H1 (cell line): ENCODE results near the gene PCDH9. TPM values are rescaled to one million over a fixed set of nuclear protein-coding genes. Genes with fewer than 3 reads are reported as not detected.

Experiments used
- CTCF ChIA-PET: fragments of 300-600 bp; sonication (Branson Sonifier 250); formaldehyde crosslinking; loops from one replicate; lab custom pipeline; 2021; ENCODE audit not compliant: partially characterized antibody; lab: Charles Lee
- POLR2A ChIA-PET: fragments of 300-600 bp; sonication (Branson Sonifier 250); formaldehyde crosslinking; loops from one replicate; lab custom pipeline; 2021; ENCODE audit warnings: inconsistent platforms; ENCODE audit not compliant: partially characterized antibody; lab: Charles Lee
- DNase-seq, 2 experiments: peaks; one replicate each; pipeline versions ENCODE4 v3.0.0 to v3.0.0-alpha.2; 2010 to 2022; ENCODE audit warnings: low spot score in 2 of 2, low read depth in 1 of 2, mixed read lengths in 1 of 2
- FAIRE-seq: peaks from 2 replicates; lab custom pipeline; 2011; peaks lifted over from hg19 to GRCh38; lab: Jason Lieb, UNC
- H2AFZ ChIP-seq: 2 replicates; pipeline ENCODE4 v1.8.1; 2012; ENCODE audit warnings: low read length, inconsistent platforms
- H2AK5ac ChIP-seq: 2 replicates; pipeline ENCODE4 v1.6.1; 2013; ENCODE audit warnings: low read depth, low read length
- H2BK120ac ChIP-seq: replicated peaks from 2 replicates; pipeline ENCODE3; 2013; ENCODE audit warnings: low read depth, low read length, inconsistent platforms
- H2BK12ac ChIP-seq: 2 replicates; pipeline ENCODE4 v1.6.1; 2013; ENCODE audit warnings: low read depth, low read length
- H2BK15ac ChIP-seq: 2 replicates; pipeline ENCODE4 v1.6.1; 2013; ENCODE audit warnings: low read length
- H2BK20ac ChIP-seq: 2 replicates; pipeline ENCODE4 v1.6.1; 2013; ENCODE audit warnings: low read length
- H2BK5ac ChIP-seq: 2 replicates; pipeline ENCODE4 v1.6.1; 2013; ENCODE audit warnings: low read depth, low read length
- H3K14ac ChIP-seq: 2 replicates; pipeline ENCODE4 v1.6.1; 2013; ENCODE audit warnings: inconsistent platforms; ENCODE audit not compliant: insufficient read length
- H3K18ac ChIP-seq: 2 replicates; pipeline ENCODE4 v1.6.1; 2013; ENCODE audit warnings: low read length; ENCODE audit errors: extremely low read depth
- H3K23ac ChIP-seq: 2 replicates; pipeline ENCODE4 v1.6.1; 2013; ENCODE audit warnings: inconsistent platforms; ENCODE audit not compliant: insufficient read length
- H3K23me2 ChIP-seq: 2 replicates; pipeline ENCODE4 v1.6.1; 2013; ENCODE audit warnings: low read depth, low read length
- H3K27ac ChIP-seq: 2 replicates; pipeline ENCODE4 v1.6.1; 2011; ENCODE audit warnings: low read depth, low read length, inconsistent platforms
- H3K27me3 ChIP-seq, 4 experiments: replicated peaks in 1 of 4; 1 replicate in 1 of 4; 2 replicates in 3 of 4; pipeline versions ENCODE4 v1.6.1 to v1.8.1; 2011 to 2013; ENCODE audit warnings: low read length in 3 of 4, mild to moderate bottlenecking in 3 of 4, inconsistent platforms in 2 of 4, mixed read lengths in 2 of 4, moderate library complexity in 1 of 4; ENCODE audit not compliant: control insufficient read depth in 3 of 4, insufficient read depth in 3 of 4; ENCODE audit errors: extremely low read depth in 1 of 4
- H3K36me3 ChIP-seq, 4 experiments: 2 replicates each; pipeline versions ENCODE4 v1.6.1 to v1.8.1; 2011 to 2013; ENCODE audit warnings: mild to moderate bottlenecking in 4 of 4, low read length in 3 of 4, moderate library complexity in 2 of 4, control low read depth in 1 of 4, inconsistent platforms in 1 of 4; ENCODE audit not compliant: insufficient read depth in 4 of 4, control insufficient read depth in 2 of 4
- H3K4ac ChIP-seq: replicated peaks from 2 replicates; pipeline ENCODE3; 2013; ENCODE audit warnings: low read length, low read depth, mixed read lengths, inconsistent platforms; ENCODE audit not compliant: insufficient read length
- H3K4me1 ChIP-seq, 4 experiments: replicated peaks in 1 of 4; 1 replicate in 1 of 4; 2 replicates in 3 of 4; pipeline versions ENCODE4 v1.6.1 to v1.8.1; 2011 to 2013; ENCODE audit warnings: low read length in 3 of 4, inconsistent platforms in 2 of 4, mixed read lengths in 1 of 4; ENCODE audit not compliant: insufficient read depth in 4 of 4, control insufficient read depth in 3 of 4
- H3K4me2 ChIP-seq, 2 experiments: 2 replicates each; pipeline versions ENCODE4 v1.6.1 to v1.8.1; 2011 to 2013; ENCODE audit warnings: low read depth in 2 of 2, low read length in 2 of 2, control low read depth in 1 of 2, inconsistent platforms in 1 of 2, mild to moderate bottlenecking in 1 of 2; ENCODE audit not compliant: insufficient read depth in 1 of 2
- H3K4me3 ChIP-seq, 4 experiments: fragments of 200-600, 300-600 bp in 1 of 4; sonication (generic), shearing (Covaris generic), sonication (Bioruptor Twin) in 1 of 4; 2 replicates each; pipeline versions ENCODE4 v1.5.1 to v1.8.1; 2011 to 2016; ENCODE audit warnings: low read length in 4 of 4, low read depth in 3 of 4, control low read depth in 2 of 4, inconsistent platforms in 2 of 4, mild to moderate bottlenecking in 2 of 4, mixed read lengths in 1 of 4, moderate library complexity in 1 of 4; ENCODE audit not compliant: insufficient read depth in 2 of 4; ENCODE audit errors: extremely low read depth in 1 of 4
- H3K56ac ChIP-seq: replicated peaks from 2 replicates; pipeline ENCODE3; 2013; ENCODE audit warnings: low read depth, mild to moderate bottlenecking, mixed read lengths, low read length, inconsistent platforms; ENCODE audit not compliant: insufficient read length
- H3K79me1 ChIP-seq: 2 replicates; pipeline ENCODE4 v1.6.1; 2013; ENCODE audit warnings: low read depth, low read length, control low read depth
- H3K79me2 ChIP-seq, 2 experiments: 2 replicates each; pipeline versions ENCODE4 v1.6.1 to v1.8.1; 2012 to 2013; ENCODE audit warnings: low read length in 2 of 2, mild to moderate bottlenecking in 2 of 2, inconsistent platforms in 1 of 2; ENCODE audit not compliant: insufficient read depth in 2 of 2, control insufficient read depth in 1 of 2
- H3K9ac ChIP-seq, 4 experiments: replicated peaks in 1 of 4; 1 replicate in 1 of 4; 2 replicates in 3 of 4; pipeline versions ENCODE4 v1.6.1 to v1.8.1; 2011 to 2013; ENCODE audit warnings: low read depth in 3 of 4, low read length in 3 of 4, control low read depth in 2 of 4, mild to moderate bottlenecking in 2 of 4, moderate library complexity in 2 of 4, inconsistent platforms in 1 of 4; ENCODE audit errors: extremely low read depth in 1 of 4
- H3K9me3 ChIP-seq, 2 experiments: 2 replicates each; pipeline versions ENCODE4 v1.6.1 to v1.8.1; 2012 to 2013; ENCODE audit warnings: mild to moderate bottlenecking in 2 of 2, moderate library complexity in 2 of 2, control low read depth in 1 of 2, inconsistent platforms in 1 of 2, low read depth in 1 of 2, low read length in 1 of 2, mixed read lengths in 1 of 2; ENCODE audit not compliant: insufficient read depth in 2 of 2
- H4K20me1 ChIP-seq, 2 experiments: replicated peaks in 1 of 2; 2 replicates each; pipeline versions ENCODE3 to v1.8.1; 2011 to 2013; ENCODE audit warnings: inconsistent platforms in 2 of 2, low read length in 2 of 2, mild to moderate bottlenecking in 1 of 2; ENCODE audit not compliant: insufficient read depth in 2 of 2, control insufficient read depth in 1 of 2
- H4K5ac ChIP-seq: 2 replicates; pipeline ENCODE4 v1.6.1; 2013; ENCODE audit warnings: low read length, low read depth, mixed read lengths, inconsistent platforms; ENCODE audit not compliant: insufficient read length
- H4K8ac ChIP-seq: 2 replicates; pipeline ENCODE4 v1.8.0; 2013; ENCODE audit warnings: mild to moderate bottlenecking, moderate library complexity, low read length, inconsistent platforms; ENCODE audit not compliant: insufficient read depth; ENCODE audit errors: extremely low read depth
- H4K91ac ChIP-seq: replicated peaks from 2 replicates; pipeline ENCODE3; 2013; ENCODE audit warnings: low read length, mixed read lengths, inconsistent platforms; ENCODE audit not compliant: insufficient read length
- KDM1A ChIP-seq: fragments of 200-600, 300-600 bp; sonication (generic); IDR thresholded peaks from 2 replicates; pipeline ENCODE4 v1.7.1; 2016; ENCODE audit warnings: mild to moderate bottlenecking, low read length, borderline replicate concordance
- WGBS, 2 experiments: shearing (Covaris generic) in 1 of 2; methylation state at CpG; one replicate each; pipeline versions ENCODE4 v1.1.6 to v1.1.7; 2013 to 2015; ENCODE audit warnings: low lambda C conversion rate in 2 of 2, mixed read lengths in 2 of 2, inconsistent platforms in 1 of 2, low coverage in 1 of 2, missing lambda C conversion rate in 1 of 2; ENCODE audit not compliant: insufficient replicate concordance in 2 of 2, insufficient coverage in 1 of 2, insufficient read length in 1 of 2; ENCODE audit errors: extremely low coverage in 1 of 2, missing lambda C conversion rate in 1 of 2; 5-methylcytosine and 5-hydroxymethylcytosine counted together
- polyA plus RNA-seq, 7 experiments: library from polyadenylated mRNA; depleted of rRNA in 3 of 7; stranded (reverse) in 5 of 7; unstranded in 2 of 7; fragments of >200 nt in 5 of 7; fragments of 200-250 nt in 2 of 7; gene quantifications; 1 replicate in 5 of 7; 2 replicates in 1 of 7; 4 replicates in 1 of 7; pipeline versions ENCODE4 v1.2.1 to v1.2.3, GENCODE V29; 2011 to 2013; ENCODE audit warnings: missing spikeins in 2 of 7, mixed read lengths in 2 of 7
- total RNA-seq: library from RNA; stranded (reverse); fragmentation: NEBNext Ultra II Directional; extraction: Animal tissue kit (Norgen Biotek cat#: 25700); gene quantifications from 2 replicates; pipeline ENCODE4 v1.2.1, GENCODE V29; 2021

The PCDH9 gene
- total and polyA plus RNA-seq, 2 of the 8 experiments (the other 6 are each of a cell fraction or from before 2014, with no cell fraction given) = 0.12 to 0.60 TPM

DNA sequence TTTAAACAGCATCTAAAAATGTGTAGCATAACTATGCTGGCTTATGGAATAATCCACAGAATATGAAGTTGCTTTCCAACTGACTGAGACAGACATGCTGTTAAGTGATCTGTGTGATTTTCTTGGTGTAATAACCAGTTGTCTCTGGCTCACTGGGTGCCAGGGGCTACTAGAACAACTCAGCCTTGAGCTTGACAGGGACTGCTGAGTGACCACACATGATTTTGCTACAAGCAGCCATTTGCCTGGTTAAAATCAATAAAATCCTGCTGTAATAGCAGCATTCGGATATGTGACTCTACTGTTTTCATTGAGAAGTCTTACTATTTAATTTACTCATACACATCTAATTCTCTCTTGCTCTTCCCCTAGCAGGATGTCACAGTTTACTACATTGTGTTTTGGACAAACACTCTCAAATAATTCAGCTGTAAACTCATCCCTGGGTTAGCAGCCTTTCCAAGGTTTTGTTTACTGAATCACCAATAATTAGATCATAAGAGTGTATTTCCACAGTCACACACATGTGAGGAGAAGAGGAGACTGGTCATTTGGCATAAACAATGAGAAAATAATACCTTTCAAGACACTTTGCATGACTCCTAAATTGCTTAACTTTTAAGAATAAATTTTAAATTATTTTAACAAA, 426.2 kb downstream of the PCDH9 start:
- H2BK5ac ChIP-seq = no peak overlapping the region
- H3K18ac ChIP-seq = no peak overlapping the region
- ChIA-PET POLR2A (no interaction called here), CTCF (no interaction called here)
- FAIRE-seq (no peak), DNase-seq (no peak)
- no peak overlapping the region for H3K23ac ChIP-seq
- no peaks in the 10 kb centered on the region for H3K79me2 ChIP-seq
- no peaks in the 10 kb centered on the region for H3K36me3 ChIP-seq
- H4K5ac ChIP-seq = no peak overlapping the region
- no peak overlapping the region for H3K27ac ChIP-seq
- H3K9me3 ChIP-seq = no peaks in the 10 kb centered on the region
- no peak overlapping the region for H2AFZ ChIP-seq
- no peak overlapping the region for H2BK15ac ChIP-seq
- no peaks in the 10 kb centered on the region for H4K20me1 ChIP-seq
- no peak overlapping the region for H4K91ac ChIP-seq
- no peaks in the 10 kb centered on the region; a peak in 1 of 7 replicates for H3K4me1 ChIP-seq
- H3K23me2 ChIP-seq = no peaks in the 10 kb centered on the region
- no peaks in the 10 kb centered on the region for H3K79me1 ChIP-seq
- no peak overlapping the region for H2BK12ac ChIP-seq
- H3K9ac ChIP-seq = peak overlapping the region in 1 of 4 experiments; percentile 34; a peak in 1 of 7 replicates
- H2AK5ac ChIP-seq = no peak overlapping the region
- no peak overlapping the region for H3K4me2 ChIP-seq
- no peak overlapping the region for H2BK120ac ChIP-seq
- WGBS, 2 experiments = 91% methylated on average over 1 of the region's 1 CpG; no CpG with 5 or more reads in 1 of the 2 experiments
- no peak overlapping the region for H4K8ac ChIP-seq
- H3K4me3 ChIP-seq = no peak overlapping the region
- TF ChIP-seq KDM1A = no peak
- no peak overlapping the region for H3K4ac ChIP-seq
- no peaks in the 10 kb centered on the region for H3K27me3 ChIP-seq
- H3K14ac ChIP-seq = no peak overlapping the region
- H2BK20ac ChIP-seq = no peak overlapping the region
- no peak overlapping the region for H3K56ac ChIP-seq
